HEK293T (cell line): ENCODE data around the gene SUGCT.

Source experiments
- ELF4 ChIP-seq: fragments of 450-650 bp; IDR thresholded peaks from 2 replicates; pipeline ENCODE4 v1.6.1; 2017; ENCODE audit warnings: antibody characterized with exemption
- SUZ12 ChIP-seq: fragments of 450-650 bp; IDR thresholded peaks from 2 replicates; pipeline ENCODE4 v1.6.1; 2016; ENCODE audit warnings: mild to moderate bottlenecking
- ZNF384 ChIP-seq: fragments of 450-650 bp; IDR thresholded peaks from 2 replicates; pipeline ENCODE4 v1.6.1; 2016

- no peak for TF ChIP-seq ELF4
- TF ChIP-seq ZNF384: no peak
- TF ChIP-seq SUZ12: no peak
Measured at GRCh38 chr7:40231796-40232195, 97.0 kb downstream of the SUGCT start.
